HFFc6 (cell line): ENCODE data around the gene OR1A2. TPM values are rescaled to one million over a fixed set of nuclear protein-coding genes. Genes with fewer than 3 reads are reported as not detected.
"Not testable (repeated sequence)": the region's sequence is repeated elsewhere in the genome, so short reads cannot be mapped to it uniquely, and the experiment has no call there.

Experiments used
- DNase-seq: peaks from one replicate; pipeline ENCODE4 v3.0.0-alpha.2; 2018
- H3K27ac Mint-ChIP-seq: 2 replicates; pipeline ENCODE4 v1.8.0; 2020; ENCODE audit warnings: mild to moderate bottlenecking, mixed read lengths
- H3K27me3 Mint-ChIP-seq: 2 replicates; pipeline ENCODE4 v1.8.0; 2021; ENCODE audit warnings: mild to moderate bottlenecking, moderate library complexity, mixed read lengths; ENCODE audit not compliant: insufficient read depth
- H3K36me3 Mint-ChIP-seq: 2 replicates; pipeline ENCODE4 v1.8.0; 2021; ENCODE audit warnings: low read depth, mixed read lengths
- H3K4me1 Mint-ChIP-seq: 2 replicates; pipeline ENCODE4 v1.8.0; 2020; ENCODE audit warnings: low read depth, mixed read lengths
- H3K4me3 Mint-ChIP-seq: 2 replicates; pipeline ENCODE4 v1.8.0; 2020; ENCODE audit warnings: mild to moderate bottlenecking, moderate library complexity, mixed read lengths
- H3K9me3 Mint-ChIP-seq: 2 replicates; pipeline ENCODE4 v1.8.0; 2020; ENCODE audit warnings: mild to moderate bottlenecking, mixed read lengths
- total RNA-seq, 6 experiments: library from RNA; stranded (reverse); fragmentation: NEBNext Ultra II Directional; extraction: Animal tissue kit (Norgen Biotek cat#: 25700); gene quantifications; 2 replicates in 1 of 6; 3 replicates in 5 of 6; pipeline ENCODE4 v1.2.3, GENCODE V29; 2021

OR1A2 gene
- total RNA-seq, 6 experiments from 2014 or later: not detected

- not testable (repeated sequence) for H3K4me1 Mint-ChIP-seq, H3K4me3 Mint-ChIP-seq, H3K36me3 Mint-ChIP-seq, H3K27ac Mint-ChIP-seq, H3K27me3 Mint-ChIP-seq, H3K9me3 Mint-ChIP-seq, DNase-seq
These were observed 43.7 kb downstream of the OR1A2 start for GRCh38 chr17:3241044-3241443.

- H3K27me3 Mint-ChIP-seq, H3K4me1 Mint-ChIP-seq, H3K9me3 Mint-ChIP-seq, H3K36me3 Mint-ChIP-seq, H3K27ac Mint-ChIP-seq, H3K4me3 Mint-ChIP-seq, DNase-seq: not testable (repeated sequence)
These were observed 47.5 kb downstream of the OR1A2 start for GRCh38 chr17:3244841-3245240.

Other genes with a start within 250 kb of the OR1A2 start
- gene OR1D5, start 133.9 kb upstream of the OR1A2 start, total RNA-seq: not detected
- not detected for gene OR1D2, start 93.1 kb upstream of the OR1A2 start, total RNA-seq
- gene OR1G1, start 70.0 kb upstream of the OR1A2 start, total RNA-seq: not detected
- gene OR1A1, start 10.1 kb downstream of the OR1A2 start, total RNA-seq: not detected
- not detected for gene OR3A1, start 100.8 kb downstream of the OR1A2 start, total RNA-seq
- not detected for gene OR3A2, start 188.8 kb downstream of the OR1A2 start, total RNA-seq
- not detected for gene OR1E1, start 200.9 kb downstream of the OR1A2 start, total RNA-seq
- not detected for gene OR3A3, start 213.9 kb downstream of the OR1A2 start, total RNA-seq
- not detected for gene OR1E2, start 236.3 kb downstream of the OR1A2 start, total RNA-seq